ENCODE data around the gene SPZ1.
"Not testable (repeated sequence)": the region's sequence is repeated elsewhere in the genome, so short reads cannot be mapped to it uniquely, and the experiment has no call there.

The SPZ1 gene

DNA sequence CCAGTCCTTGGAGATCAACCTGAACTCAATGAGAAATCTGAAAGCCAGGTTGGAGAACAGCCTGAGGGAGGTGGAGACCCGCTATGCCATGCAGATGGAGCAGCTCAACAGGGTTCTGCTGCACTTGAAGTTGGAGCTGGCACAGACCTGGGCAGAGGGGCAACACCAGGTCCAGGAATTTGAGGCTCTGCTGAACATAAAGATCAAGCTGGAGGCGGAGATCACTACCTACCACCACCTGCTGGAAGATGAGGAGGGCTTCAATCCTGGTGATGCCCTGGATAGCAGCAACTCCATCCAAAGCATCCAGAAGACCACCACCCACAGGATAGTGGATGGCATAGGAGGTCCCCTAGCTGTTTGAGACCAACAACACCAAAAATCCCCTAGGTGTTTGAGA, 30.5 kb upstream of the SPZ1 start:
- Histone ChIP-seq H3K36me3 (ENCODE audit: insufficient read depth) (no peaks in the 10 kb centered on the region), H3K4me2 (no peak overlapping the region), H3K27ac (no peak overlapping the region), H3K9ac (no peak overlapping the region), H3K27me3 (ENCODE audit: insufficient read depth, low read depth) (no peaks in the 10 kb centered on the region), H3K4me1 (ENCODE audit: low read depth, poor library complexity, severe bottlenecking) (no peaks in the 10 kb centered on the region), H3K4me3 (IDR thresholded peaks at IDR 0.05; ENCODE audit: insufficient read depth, low read depth, low read length) (no peak overlapping the region), H3K79me2 (ENCODE audit: insufficient read depth, low read depth) (no peaks in the 10 kb centered on the region), H4K20me1 (ENCODE audit: insufficient read depth) (no peaks in the 10 kb centered on the region), H2AFZ (ENCODE audit: low read depth) (no peak overlapping the region)
- TF ChIP-seq, protein P1, sequence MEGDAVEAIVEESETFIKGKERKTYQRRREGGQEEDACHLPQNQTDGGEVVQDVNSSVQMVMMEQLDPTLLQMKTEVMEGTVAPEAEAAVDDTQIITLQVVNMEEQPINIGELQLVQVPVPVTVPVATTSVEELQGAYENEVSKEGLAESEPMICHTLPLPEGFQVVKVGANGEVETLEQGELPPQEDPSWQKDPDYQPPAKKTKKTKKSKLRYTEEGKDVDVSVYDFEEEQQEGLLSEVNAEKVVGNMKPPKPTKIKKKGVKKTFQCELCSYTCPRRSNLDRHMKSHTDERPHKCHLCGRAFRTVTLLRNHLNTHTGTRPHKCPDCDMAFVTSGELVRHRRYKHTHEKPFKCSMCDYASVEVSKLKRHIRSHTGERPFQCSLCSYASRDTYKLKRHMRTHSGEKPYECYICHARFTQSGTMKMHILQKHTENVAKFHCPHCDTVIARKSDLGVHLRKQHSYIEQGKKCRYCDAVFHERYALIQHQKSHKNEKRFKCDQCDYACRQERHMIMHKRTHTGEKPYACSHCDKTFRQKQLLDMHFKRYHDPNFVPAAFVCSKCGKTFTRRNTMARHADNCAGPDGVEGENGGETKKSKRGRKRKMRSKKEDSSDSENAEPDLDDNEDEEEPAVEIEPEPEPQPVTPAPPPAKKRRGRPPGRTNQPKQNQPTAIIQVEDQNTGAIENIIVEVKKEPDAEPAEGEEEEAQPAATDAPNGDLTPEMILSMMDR (conservative IDR thresholded peaks at IDR 0.05; ENCODE audit: low read depth, low read length), result no peak

DNA sequence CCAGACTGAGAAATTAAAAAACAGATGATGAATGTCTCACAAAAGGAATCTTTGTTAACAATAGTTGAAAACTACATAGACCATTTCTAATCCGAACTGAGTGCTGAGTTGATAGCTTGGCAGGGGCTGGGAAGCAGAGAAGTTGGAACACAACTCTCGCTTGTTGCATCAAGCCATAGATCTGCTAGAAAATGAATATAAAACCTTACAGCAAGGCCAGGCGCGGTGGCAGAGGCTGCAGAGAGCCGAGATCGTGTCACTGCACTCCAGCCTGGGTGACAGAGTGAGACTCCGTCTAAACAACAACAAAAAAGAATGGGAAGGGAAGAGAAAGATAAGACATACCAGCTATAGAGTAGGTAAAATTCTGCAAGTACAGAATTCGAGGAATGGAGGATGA, 28.0 kb upstream of the SPZ1 start:
- H3K4me1 ChIP-seq (ENCODE audit: low read depth, poor library complexity, severe bottlenecking), result no peaks in the 10 kb centered on the region
- H3K27ac ChIP-seq, result no peak overlapping the region
- H2AFZ ChIP-seq (ENCODE audit: low read depth), result no peak overlapping the region
- H3K4me3 ChIP-seq (IDR thresholded peaks at IDR 0.05; ENCODE audit: insufficient read depth, low read depth, low read length), result no peak overlapping the region
- H3K27me3 ChIP-seq (ENCODE audit: insufficient read depth, low read depth), result no peaks in the 10 kb centered on the region
- no peaks in the 10 kb centered on the region for H4K20me1 ChIP-seq (ENCODE audit: insufficient read depth)
- no peaks in the 10 kb centered on the region for H3K79me2 ChIP-seq (ENCODE audit: insufficient read depth, low read depth)
- TF ChIP-seq, protein P1 (conservative IDR thresholded peaks at IDR 0.05; ENCODE audit: low read depth, low read length), result no peak
- no peaks in the 10 kb centered on the region for H3K36me3 ChIP-seq (ENCODE audit: insufficient read depth)
- H3K4me2 ChIP-seq, result no peak overlapping the region
- no peak overlapping the region for H3K9ac ChIP-seq

DNA sequence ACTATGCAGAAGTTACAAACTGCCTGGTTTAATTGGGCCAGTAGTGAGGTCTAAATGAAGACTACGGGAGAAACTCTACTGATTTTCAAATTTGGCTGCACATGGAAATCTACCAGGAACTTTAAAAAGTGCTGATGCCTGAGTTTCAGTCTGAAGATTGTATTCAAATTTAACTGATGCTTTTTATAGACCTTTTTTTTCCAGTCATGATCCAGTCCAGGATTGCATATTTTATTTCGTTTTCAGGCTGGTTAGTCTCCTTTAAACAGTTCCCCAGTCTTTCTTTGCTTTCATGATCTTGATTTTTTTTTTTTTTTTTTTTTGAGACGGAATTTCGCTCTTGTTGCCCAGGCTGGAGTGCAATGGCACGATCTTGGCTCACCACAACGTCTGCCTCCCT, 23.7 kb upstream of the SPZ1 start:
- H3K79me2 ChIP-seq (ENCODE audit: insufficient read depth, low read depth), result no peaks in the 10 kb centered on the region
- H3K4me1 ChIP-seq (ENCODE audit: low read depth, poor library complexity, severe bottlenecking), result no peaks in the 10 kb centered on the region
- H3K4me2 ChIP-seq, result no peak overlapping the region
- H3K27ac ChIP-seq, result no peak overlapping the region
- H3K9ac ChIP-seq, result no peak overlapping the region
- H3K36me3 ChIP-seq (ENCODE audit: insufficient read depth), result no peaks in the 10 kb centered on the region
- H3K4me3 ChIP-seq (IDR thresholded peaks at IDR 0.05; ENCODE audit: insufficient read depth, low read depth, low read length), result no peak overlapping the region
- no peaks in the 10 kb centered on the region for H3K27me3 ChIP-seq (ENCODE audit: insufficient read depth, low read depth)
- TF ChIP-seq, protein P1 (conservative IDR thresholded peaks at IDR 0.05; ENCODE audit: low read depth, low read length), result no peak
- H2AFZ ChIP-seq (ENCODE audit: low read depth), result no peak overlapping the region
- no peaks in the 10 kb centered on the region for H4K20me1 ChIP-seq (ENCODE audit: insufficient read depth)

DNA sequence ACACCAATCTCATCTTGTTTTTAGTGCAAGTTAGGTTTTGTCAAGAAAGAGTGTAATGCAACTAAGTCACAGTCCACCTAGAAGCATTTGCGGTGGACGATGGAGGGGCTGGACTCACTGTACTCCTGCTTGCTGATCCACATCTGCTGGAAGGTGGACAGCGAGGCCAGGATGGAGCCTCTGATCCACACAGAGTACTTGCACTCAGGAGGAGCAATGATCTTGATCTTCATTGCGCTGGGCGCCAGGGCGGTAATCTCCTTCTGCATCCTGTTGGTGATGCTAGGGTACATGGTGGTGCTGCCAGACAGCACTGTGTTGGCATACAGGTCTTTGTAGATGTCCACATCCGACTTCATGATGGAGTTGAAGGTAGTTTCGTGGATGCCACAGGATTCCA, 20.2 kb upstream of the SPZ1 start:
- Histone ChIP-seq H3K4me2 (no peak overlapping the region), H3K4me1 (ENCODE audit: low read depth, poor library complexity, severe bottlenecking) (no peaks in the 10 kb centered on the region), H3K9ac (no peak overlapping the region), H4K20me1 (ENCODE audit: insufficient read depth) (no peaks in the 10 kb centered on the region), H3K36me3 (ENCODE audit: insufficient read depth) (no peaks in the 10 kb centered on the region), H2AFZ (ENCODE audit: low read depth) (no peak overlapping the region), H3K4me3 (IDR thresholded peaks at IDR 0.05; ENCODE audit: insufficient read depth, low read depth, low read length) (no peak overlapping the region), H3K79me2 (ENCODE audit: insufficient read depth, low read depth) (no peaks in the 10 kb centered on the region), H3K27ac (no peak overlapping the region), H3K27me3 (ENCODE audit: insufficient read depth, low read depth) (no peaks in the 10 kb centered on the region)
- TF ChIP-seq, protein P1 (conservative IDR thresholded peaks at IDR 0.05; ENCODE audit: low read depth, low read length), result no peak

DNA sequence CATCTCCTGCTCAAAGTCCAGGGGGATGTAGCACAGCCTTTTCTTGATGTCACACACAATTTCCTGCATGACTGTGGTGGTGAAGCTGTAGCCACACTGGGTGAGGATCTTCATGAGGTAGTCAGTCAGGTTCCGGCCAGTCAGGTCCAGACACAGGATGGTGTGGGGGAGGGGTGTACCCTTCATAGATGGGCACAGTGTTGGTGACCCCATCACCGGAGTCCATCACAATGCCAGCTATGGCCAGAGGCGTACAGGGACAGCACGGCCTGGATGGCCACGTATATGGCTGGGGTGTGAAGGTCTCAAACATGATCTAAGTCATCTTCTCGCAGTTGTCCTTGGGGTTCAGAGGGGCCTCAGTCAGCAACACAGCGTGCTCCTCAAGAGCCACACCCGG, 19.7 kb upstream of the SPZ1 start:
- Histone ChIP-seq H3K4me2 (no peak overlapping the region), H3K36me3 (ENCODE audit: insufficient read depth) (no peaks in the 10 kb centered on the region), H3K9ac (no peak overlapping the region), H2AFZ (ENCODE audit: low read depth) (no peak overlapping the region), H3K27me3 (ENCODE audit: insufficient read depth, low read depth) (no peaks in the 10 kb centered on the region), H3K27ac (no peak overlapping the region), H3K79me2 (ENCODE audit: insufficient read depth, low read depth) (no peaks in the 10 kb centered on the region), H3K4me3 (IDR thresholded peaks at IDR 0.05; ENCODE audit: insufficient read depth, low read depth, low read length) (no peak overlapping the region), H4K20me1 (ENCODE audit: insufficient read depth) (no peaks in the 10 kb centered on the region), H3K4me1 (ENCODE audit: low read depth, poor library complexity, severe bottlenecking) (no peaks in the 10 kb centered on the region)
- TF ChIP-seq, protein P1 (conservative IDR thresholded peaks at IDR 0.05; ENCODE audit: low read depth, low read length), result no peak

DNA sequence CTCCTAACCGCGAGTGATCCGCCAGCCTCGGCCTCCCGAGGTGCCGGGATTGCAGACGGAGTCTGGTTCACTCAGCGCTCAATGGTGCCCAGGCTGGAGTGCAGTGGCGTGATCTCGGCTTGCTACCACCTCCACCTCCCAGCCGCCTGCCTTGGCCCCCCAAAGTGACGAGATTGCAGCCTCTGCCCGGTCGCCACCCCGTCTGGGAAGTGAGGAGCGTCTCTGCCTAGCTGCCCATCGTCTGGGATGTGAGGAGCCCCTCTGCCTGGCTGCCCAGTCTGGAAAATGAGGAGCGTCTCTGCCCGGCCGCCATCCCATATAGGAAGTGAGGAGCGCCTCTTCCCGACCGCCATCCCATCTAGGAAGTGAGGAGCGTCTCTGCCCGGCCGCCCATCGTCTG, 19.0 kb upstream of the SPZ1 start:
- H2AFZ ChIP-seq (ENCODE audit: low read depth); H3K36me3 ChIP-seq (ENCODE audit: insufficient read depth); H3K27ac ChIP-seq; H3K27me3 ChIP-seq (ENCODE audit: insufficient read depth, low read depth); H3K4me1 ChIP-seq (ENCODE audit: low read depth, poor library complexity, severe bottlenecking); H3K79me2 ChIP-seq (ENCODE audit: insufficient read depth, low read depth); H4K20me1 ChIP-seq (ENCODE audit: insufficient read depth); H3K4me3 ChIP-seq (IDR thresholded peaks at IDR 0.05; ENCODE audit: insufficient read depth, low read depth, low read length); H3K4me2 ChIP-seq; H3K9ac ChIP-seq: not testable (repeated sequence)

DNA sequence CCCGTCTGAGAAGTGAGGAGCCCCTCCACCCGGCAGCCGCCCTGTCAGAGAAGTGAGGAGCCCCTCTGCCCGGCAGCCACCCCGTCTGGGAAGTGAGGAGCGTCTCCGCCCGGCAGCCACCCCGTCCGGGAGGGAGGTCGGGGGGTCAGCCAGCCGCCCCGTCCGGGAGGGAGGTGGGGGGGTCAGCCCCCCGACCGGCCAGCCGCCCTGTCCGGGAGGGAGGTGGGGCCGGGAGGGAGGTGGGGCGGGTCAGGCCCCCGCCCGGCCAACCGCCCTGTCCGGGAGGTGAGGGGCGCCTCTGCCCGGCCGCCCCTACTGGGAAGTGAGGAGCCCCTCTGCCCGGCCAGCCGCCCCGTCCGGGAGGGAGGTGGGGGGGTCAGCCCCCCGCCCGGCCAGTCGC, 18.5 kb upstream of the SPZ1 start:
- not testable (repeated sequence) for H3K27me3 ChIP-seq (ENCODE audit: insufficient read depth, low read depth); H3K4me2 ChIP-seq; H2AFZ ChIP-seq (ENCODE audit: low read depth)

More for the DNA sequence above, 18.5 kb upstream of the SPZ1 start:
- not testable (repeated sequence) for H3K4me1 ChIP-seq (ENCODE audit: low read depth, poor library complexity, severe bottlenecking); H4K20me1 ChIP-seq (ENCODE audit: insufficient read depth); H3K27ac ChIP-seq; H3K9ac ChIP-seq; H3K79me2 ChIP-seq (ENCODE audit: insufficient read depth, low read depth); H3K36me3 ChIP-seq (ENCODE audit: insufficient read depth); H3K4me3 ChIP-seq (IDR thresholded peaks at IDR 0.05; ENCODE audit: insufficient read depth, low read depth, low read length)

All from KMS-11 (cell line).